NCI-H2107 (cell line): Measurements from ENCODE around the gene HNF4A.
A peak's percentile ranks its signal among the peaks of the same experiment; 100 is the strongest.
"Not testable (repeated sequence)": the region's sequence is repeated elsewhere in the genome, so short reads cannot be mapped to it uniquely, and the experiment has no call there.

ENCODE experiments used
- DNase-seq: peaks from one replicate; lab custom pipeline; 2025; lab: John Stamatoyannopoulos, UW

HNF4A gene

DNA sequence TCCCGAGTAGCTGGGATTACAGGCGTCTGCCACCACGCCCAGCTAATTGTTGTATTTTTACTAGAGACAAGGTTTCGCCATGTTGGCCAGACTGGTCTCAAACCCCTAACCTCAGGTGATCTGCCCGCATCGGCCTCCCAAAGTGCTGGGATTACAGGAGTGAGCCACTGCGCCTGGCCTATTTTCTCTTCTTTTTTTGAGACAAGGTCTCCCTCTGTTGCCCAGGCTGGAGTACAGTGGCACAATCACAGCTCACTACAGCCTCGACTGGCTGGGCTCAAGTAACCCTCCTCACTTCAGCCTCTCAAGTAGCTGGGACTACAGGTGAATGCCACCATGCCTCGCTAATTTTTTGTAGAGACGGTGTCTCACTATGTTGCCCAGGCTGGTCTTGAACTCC, 9.6 kb upstream of the HNF4A start:
- DNase-seq, result not testable (repeated sequence)

DNA sequence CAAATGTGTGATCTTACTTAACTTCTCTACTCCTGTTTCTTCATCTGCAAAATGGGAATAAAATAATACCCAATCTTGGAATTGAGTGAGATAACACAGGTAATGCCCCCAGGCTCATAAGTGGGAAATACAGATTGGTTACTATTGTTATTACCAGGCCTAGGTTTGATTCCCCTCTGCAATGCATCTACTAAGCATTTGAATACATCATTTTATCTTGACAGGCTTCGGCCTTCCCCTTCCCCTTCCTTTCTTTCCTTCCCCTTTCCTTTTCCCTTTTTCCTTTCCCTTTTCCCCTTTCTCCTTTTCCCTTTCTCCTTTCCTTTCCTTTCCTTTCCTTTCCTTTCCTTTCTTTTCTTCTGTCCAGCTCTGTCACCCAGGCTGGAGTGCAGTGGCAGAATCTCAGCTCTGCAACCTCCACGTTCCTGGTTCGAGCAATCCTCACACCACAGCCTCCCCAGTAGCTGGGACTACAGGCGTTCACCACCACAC, 7.3 kb upstream of the HNF4A start:
- DNase-seq, result no peak

DNA sequence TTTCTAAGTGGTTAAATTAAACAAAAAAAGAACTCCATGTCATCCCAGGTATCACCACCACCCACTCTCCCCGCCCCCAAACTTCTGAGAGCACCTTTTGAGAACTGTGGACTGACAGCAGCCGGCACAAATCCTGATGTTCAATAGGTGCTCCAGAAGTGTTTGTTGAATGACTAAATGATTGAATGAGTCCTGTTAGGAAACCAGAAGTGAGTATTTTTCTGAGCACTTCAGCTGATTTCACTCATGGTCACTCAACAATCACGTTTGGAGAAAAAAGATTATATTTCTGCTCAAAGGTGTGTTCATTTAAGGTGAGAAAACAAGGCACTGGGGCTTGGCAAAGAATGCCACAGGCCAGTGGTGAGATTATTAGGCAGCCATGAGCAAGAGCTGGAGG, 6.2 kb upstream of the HNF4A start:
- DNase-seq, result no peak

DNA sequence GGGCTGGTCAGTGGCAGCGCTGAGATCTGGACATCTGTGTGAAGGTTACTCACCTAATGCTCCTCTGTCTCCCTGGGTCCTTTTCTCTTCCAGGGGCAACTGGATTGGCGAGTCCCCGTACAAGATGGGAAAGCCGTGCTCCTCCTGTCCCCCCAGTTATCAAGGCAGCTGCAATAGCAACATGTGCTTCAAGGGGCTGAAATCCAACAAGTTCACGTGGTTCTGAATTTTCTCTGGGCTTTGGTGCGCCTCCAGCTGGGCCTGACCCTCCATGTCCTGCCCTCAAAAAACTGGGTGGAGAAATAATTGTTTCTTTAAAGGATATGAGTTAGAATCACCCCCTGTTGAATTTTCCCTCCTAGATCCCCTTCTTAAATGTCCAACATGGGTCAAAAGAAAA, 4.9 kb upstream of the HNF4A start:
- no peak for DNase-seq

DNA sequence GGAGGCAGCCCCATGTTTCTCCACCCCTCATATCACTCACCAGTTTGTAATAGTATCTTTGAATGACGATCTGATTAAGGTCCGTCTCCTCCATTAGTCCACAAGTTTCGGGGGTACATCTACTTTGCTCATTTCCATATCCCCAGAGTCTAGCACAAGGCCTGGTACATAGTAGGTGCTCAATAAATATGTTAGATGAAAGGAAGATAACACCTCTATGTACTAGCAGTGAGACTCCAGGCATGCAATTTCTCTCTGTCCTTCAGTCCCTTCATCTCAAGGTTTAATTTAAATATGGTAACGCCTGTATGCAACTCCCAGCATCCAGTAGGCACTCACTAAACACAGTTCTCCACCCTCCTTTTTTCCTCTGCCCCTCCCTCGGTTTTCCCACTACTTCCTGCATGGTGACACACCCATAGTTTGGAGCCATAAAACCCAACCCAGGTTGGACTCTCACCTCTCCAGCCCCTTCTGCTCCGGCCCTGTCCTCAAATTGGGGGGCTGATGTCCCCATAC, 461 bp upstream of the HNF4A start:
- no peak for DNase-seq

DNA sequence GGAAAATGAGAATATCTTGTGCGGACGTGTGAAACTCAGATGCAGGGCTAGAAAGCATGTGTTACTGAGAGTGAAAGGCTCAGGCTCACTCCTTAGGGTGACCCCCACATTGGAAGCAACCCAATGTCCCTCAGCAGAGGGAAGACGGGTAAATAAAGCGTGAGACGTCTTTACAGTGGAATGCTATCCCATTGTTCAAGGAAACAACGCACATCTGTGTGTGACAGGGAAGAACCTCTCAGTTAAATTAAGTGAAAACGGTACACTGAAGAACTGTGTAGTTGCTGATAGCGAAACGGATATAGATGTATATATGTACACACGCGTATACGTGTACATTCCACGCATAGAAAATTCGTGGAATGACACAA, 839 bp downstream of the HNF4A start:
- no peak for DNase-seq

DNA sequence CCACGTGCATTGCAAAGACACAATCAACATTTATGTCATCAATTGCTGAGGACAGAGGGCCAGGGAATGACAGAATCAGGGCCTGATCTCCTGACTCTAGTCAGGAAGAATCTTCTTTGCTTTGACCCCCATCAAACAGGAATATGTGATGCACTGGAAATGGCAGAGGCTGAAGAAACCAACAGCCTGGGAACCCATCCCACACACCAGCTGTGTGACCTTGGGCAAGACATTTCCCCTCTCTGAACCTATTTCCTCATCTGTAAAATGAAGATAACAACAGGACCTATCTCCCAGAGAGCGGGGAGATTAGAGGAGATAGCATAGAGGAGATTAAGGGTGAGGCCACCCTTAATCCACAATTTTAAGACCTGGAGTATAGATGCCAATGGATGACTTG, 1.5 kb downstream of the HNF4A start:
- no peak for DNase-seq

DNA sequence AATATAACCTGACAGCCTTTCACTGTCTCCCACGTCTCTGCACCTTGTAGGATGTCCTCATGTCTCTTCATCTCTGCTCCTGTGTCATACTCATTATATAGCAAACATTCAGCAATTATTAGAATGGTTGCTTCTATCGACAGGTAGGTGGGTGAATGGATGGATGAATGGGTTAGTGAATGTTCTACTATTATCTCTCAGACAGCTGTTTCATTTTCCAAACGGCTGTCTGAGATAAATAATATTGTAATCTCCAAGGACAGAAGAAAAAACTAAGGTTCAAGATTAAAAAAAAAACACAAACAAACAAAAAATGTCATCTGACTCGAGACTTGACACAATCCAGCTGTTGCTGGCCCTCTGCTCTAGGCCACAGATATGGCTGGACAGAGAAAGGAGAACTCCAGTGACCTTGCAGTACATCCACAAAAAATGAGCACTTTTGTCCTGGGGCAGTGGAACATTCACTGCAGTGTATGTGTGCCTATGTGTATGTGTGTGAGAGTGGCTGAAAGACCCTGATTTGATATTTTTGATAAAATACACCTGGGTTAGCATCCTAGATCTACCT, 2.1 kb downstream of the HNF4A start:
- DNase-seq, result no peak

DNA sequence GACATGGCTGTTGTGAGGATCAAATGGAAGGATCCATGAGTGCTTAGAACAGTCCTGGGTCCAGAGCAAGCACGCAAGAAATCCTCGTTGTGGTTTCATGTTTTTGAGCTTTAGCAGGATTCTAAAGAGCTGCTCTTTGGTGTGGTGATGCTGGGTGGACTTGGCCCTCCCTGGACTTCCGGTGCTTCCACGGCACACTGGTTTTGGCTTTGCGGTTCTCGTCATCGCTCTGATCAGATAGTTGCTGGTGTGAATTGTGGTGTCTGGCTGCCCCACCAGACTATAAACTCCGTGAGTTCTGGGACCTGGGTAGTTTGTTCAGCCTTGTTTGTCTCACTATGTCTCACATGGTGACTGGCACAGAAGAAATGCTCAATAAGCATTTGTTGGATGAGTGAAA, 3.3 kb downstream of the HNF4A start:
- no peak for DNase-seq

DNA sequence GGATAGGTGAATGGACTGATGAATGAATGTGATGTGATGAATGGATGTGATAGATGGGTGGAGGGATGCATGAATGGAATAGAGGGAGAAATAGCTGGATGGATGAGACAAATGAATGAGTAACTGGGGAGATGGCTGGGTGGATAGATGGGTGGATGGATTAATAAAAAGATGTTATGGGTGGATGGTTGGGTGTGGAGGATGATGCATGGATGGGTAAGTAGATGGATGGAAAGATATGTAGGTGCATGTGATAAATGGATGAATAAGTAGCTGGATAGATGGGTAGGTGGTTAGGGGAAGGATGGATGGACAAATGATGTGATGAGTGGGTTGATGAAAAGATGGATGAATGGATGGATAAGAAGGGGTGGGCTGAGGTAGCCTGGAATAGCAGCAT, 4.7 kb downstream of the HNF4A start:
- DNase-seq, result no peak

DNA sequence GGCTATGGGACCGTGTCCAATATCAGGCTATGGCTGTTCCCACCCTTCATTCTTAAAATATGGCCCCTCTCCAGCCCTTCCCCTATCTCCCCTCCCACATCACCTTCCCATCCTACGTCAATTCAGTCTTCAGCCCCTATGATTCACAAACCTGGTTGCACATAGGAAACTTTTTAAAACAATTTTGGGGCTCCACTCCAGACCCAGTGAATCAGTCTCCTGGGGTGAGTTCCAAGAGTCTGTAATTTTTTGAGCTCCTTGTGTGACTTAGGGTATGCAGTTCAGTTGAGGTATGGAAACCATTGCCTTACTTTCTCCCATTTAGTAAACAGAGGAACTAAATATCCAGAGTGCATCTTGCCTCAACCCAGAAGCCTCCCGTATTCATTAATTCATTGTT, 5.5 kb downstream of the HNF4A start:
- no peak for DNase-seq

DNA sequence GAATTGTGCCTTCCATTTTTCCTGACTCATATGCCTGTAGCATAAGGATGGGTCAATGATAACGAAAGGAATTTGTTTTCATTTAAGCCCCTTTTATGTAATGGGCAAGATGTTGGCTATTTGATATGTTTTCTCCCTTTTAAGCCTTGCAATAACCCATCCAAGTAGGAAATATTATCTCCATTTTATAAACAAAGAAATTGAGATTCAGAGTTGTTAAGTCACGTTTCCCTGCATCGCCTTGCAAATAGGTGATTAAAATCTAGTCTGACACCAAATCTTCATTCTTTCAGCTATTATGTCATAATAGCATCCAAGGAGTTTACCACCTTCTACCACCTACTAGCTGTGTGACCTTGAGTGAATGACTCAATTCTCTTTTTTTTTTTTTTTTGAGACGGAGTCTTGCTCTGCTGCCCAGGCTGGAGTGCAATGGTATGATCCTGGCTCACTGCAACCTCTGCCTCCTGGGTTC, 7.0 kb downstream of the HNF4A start:
- DNase-seq, result no peak

DNA sequence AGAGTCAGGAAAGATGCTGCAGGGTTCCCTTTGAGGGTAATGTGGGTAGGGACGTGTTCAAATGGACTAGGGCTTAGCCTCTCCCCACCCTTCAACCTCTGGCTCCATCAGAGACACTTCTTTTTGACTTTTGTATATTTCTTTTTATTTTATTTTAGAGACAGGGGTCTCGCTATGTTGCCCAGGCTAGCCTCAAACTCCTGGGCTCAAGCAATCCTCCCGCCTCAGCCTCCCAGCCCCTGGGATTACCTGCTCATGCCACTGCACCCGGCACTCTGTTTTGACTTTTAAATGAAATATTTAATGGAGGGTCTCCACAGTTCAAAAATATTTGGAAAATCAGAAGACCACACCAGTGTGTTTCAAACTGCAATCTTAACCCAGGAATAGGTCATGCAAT, 8.6 kb downstream of the HNF4A start:
- DNase-seq, result no peak

DNA sequence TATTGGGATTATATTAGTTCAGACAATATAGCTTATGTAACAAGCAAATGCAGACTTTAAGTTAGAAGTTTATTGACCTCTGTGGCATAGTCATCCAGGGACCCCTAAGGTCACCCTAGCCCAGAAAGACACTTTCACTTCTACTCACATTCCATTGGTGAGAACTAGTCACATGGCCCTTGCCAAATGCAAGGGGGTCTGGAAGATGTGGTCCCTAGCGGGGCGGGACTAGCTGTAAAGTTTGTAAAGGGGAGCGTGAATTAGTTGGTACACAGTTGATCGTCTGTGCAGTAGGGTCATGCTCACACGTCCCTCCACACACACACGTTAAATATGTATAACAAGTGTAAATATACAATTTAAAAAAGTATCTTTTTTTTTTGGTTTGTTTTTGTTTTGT, 9.3 kb downstream of the HNF4A start:
- DNase-seq, result no peak

DNA sequence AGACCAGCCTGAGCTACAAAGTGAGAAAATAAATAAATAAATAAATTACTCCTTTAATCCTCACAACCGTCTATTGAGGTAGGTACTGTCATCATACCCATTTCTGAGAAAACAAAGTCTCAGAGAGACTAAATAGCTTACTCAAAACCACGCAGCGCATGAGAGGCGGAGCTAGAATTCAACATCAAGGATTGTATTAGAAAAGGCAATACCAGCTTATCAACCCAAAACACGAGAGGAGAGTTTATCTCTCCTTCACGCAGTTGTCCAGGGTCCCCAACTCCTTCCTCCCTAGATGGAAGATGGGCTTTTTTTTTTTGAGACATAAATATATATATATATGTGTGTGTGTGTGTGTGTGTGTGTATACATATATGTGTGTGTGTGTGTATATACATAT, 12.2 kb downstream of the HNF4A start:
- no peak for DNase-seq

DNA sequence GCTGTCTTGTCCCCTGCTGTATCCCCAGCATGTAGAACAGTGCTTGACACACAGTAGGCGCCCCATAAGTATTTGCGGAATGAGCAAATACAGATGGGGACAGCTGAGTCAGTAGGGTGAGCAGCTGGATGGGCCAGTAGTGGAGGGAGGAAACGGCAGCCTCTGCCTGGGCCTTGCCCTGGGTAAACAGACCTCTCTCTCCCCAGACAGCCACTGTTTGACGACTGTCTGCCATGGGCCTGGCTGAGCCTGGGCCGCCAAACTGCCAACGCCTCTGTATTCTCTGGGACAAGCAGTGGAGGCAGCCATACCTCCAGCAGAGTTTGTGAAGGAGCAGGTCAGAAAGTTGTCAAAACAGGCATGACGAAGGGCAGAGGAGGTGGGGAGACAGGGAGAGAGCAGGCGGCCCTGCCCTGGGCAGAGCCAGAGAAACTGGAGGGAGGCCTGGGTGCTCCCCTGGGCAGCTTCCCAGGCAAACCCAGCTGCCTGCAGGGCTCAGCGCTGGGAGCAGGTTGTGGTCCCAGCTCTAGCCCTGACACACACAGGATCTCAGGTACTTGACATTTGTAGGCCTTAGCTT, 15.2 kb downstream of the HNF4A start:
- DNase-seq, result no peak

DNA sequence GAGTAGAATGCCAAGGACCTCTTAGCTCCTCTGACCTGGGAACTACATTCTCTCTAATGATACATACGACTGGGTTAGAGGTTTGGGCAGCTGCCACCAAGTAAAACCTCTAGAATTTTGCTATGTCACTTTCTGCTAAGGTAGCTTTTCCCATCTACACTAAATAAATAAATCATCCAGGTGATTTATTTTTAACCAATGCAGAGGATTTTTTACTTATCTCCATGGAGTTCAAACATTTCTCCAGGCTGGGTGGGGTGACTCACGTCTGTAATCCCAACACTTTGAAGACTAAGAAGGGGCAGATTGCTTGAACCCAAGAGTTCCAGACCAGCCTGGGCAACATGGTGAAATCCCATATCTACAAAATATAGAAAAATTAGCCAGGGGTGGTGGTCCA, 27.1 kb downstream of the HNF4A start:
- DNase-seq, result no peak

DNA sequence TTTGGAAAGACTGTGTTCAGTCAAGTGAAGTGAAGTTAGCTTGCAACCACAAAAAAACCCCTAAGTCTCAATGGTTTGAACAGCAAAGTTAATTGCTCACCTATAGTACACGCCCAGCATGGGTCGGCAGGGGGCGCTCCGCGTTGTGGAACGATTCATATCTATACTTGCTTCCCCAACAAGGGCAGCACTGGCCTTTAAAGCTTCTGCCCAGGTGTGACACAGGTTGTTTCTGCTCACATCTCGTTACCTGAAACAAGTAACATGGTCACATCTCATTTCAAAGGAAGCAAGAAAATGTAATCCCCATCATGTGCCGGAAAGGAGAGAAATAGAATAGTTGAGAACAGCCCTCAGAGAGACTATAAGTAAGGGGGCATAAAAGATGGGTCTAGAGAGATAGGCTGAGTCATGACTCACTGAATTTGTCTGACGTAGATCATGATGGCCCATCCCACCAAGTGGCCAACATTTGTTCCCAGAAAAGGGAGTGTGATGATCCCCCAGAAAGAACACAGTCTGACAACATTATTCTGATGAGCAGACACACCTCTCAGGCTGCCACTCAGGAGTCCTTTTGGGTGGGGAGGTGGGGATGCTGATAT, 29.0 kb downstream of the HNF4A start:
- DNase-seq, result peak; percentile 15

DNA sequence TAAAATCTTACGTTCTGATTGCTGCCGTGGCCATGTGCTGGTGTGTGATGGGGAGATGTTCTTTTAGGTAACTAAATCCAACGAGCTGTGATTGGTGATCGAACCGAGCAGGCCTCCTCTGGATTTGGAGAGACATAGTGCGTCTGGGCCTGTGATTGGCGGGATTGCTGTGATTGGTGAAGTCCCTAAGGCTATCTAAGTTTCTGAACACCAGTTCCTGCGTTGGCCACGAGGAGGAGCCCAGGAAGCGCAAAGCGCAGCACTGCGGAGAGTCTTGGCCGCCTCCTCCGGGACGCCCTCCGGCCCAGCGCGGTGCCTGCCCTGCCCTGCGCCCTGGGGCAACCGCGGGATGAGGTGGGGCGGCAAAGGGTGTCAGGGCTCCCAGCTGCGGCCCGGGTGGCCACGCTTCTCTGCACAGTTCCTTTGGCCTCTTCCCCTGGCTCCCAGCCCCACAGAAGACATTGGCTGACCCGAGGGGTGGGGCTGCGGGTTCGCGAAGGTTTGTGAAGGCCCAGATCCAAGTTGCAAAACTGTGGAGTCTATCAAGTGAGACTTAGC, 33.0 kb downstream of the HNF4A start:
- DNase-seq, result no peak

DNA sequence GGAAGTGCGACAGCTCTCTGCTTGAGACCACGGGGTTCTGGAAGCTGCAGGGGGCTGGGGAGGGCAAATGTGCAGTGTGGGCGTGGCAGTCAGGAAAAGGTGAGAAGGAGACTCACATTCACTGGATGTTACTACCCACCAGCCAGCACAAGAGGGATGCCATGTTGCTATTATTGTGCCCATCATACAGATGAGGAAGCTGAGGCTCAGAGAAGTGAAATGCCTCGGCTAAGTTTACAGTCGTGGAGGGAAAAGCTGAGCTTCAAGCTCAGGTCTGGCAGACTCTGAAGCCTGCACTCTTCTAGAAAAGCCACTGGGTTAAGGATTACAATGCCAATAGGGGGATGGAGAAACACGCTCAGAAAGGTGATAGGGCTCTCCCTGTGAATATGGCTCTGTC, 34.4 kb downstream of the HNF4A start:
- no peak for DNase-seq

DNA sequence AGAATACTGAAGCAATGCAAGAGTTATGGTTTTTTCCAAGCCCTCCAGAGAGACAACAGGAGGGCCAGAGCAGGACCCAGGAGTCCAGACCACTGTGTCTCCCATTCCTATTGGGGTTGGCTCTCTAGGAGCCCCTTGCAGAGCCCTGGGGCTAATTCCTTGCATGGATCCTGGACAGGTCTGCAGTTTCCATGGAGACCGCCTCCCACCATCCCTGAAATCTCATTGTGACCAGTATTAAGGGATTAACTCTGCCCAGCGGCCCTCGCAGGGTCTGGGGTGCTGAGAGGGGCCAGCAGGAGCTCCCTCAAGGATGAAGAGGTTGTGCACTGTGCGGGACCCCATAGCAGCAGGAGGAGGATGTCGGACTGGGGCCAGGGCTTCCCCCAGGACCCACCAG, 34.8 kb downstream of the HNF4A start:
- no peak for DNase-seq

DNA sequence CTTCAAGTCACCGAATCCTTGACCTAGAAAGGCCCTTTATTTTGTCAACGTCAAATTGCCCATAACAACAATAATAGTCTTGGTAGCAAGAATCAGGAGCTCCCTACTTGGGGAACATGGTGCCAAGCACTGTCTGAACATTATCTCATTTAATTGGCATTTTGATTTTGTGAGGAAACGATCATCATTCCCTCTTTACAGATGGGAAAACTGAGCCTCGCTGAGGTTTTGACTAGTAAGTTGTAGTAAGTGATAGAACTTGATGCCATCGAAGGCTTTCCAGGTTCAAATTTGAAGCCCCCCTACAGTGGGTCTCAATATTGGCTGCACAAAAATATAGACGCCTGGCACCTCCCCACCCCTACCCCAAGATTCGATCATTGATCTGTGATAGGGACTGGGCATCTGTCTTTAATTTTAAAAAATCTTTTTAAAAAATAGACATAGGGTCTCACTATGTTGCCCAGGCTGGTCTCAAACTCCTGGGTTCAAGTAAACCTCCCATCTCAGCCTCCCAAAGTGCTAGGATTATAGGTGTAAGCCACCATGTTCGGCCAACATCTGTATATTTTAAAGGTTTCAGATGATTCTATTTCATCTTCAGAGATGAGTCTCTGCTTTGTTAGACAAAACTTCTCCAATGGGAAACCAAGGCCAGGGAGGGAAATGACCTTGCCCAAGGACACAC, 36.7 kb downstream of the HNF4A start:
- no peak for DNase-seq
